ENCODE data around the gene RAI1.
"Not testable (repeated sequence)": the region's sequence is repeated elsewhere in the genome, so short reads cannot be mapped to it uniquely, and the experiment has no call there.

Gene RAI1

DNA sequence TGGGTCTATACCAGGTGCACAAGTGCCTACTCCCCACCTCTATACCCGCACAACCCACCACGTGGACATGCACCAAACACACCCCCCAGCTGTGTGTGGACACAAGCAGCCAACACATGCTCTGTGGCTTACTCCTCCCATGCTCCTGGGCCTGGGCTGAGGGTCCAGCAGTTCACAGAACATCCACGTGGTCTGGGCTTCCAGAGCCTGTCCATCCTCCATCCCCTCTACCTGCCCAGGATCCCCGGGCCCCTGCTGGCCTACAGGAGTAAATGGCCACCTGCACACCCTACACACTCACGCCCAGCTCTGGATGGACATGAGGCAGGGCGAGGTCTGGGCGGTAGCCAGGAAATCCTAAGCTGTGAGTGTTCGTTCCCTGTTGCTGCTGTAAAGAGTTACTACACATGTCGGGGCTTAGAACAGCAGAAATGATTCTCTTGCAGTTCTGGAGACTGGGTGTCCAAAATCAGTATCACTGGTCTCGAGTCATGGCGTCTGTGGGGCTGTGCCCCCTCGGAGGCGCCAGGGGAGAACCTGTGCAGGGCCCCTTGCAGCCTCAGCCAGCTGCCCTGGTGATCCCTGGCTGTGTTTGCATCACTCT, 15.0 kb upstream of the RAI1 start:
- DNase-seq, result no peak

DNA sequence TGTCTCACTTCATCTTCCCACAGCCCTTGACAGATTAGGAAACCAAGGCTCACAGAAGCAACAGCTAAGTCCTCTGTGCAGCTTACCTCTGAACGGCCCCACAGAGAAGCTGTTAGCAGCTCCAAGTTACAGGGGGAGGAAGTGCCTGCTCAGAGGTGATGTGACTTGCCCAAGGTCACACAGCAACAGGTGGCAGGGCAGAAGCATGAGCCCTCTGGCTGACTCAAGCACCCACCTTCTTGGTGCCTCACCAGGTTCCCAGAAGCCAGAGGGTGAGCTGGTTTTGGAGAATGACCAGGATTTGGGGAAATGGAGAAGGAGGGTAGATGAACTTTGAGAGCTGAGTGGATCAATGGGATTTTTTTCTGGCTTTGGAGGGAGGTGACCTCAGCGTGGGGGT, 14.0 kb upstream of the RAI1 start:
- no peak for DNase-seq

DNA sequence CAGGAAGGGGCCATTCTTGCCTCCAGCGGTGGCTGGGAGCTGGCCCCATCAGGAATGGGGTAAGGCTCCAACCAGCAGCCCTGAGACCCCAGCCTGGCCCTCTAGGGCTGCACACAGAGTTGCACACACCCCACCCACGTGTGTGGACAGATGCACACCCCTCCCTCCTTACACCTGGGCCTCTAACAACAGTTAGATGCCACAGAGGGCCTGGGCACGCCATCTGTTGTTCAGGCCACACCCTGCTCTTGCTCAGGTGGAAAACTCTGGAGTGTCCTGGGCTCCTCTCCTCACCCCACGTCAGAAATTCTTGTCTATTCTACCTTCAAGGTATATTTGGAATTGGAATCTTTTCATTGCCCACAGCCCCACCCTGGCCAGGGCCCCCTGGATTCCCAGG, 13.3 kb upstream of the RAI1 start:
- no peak for DNase-seq

DNA sequence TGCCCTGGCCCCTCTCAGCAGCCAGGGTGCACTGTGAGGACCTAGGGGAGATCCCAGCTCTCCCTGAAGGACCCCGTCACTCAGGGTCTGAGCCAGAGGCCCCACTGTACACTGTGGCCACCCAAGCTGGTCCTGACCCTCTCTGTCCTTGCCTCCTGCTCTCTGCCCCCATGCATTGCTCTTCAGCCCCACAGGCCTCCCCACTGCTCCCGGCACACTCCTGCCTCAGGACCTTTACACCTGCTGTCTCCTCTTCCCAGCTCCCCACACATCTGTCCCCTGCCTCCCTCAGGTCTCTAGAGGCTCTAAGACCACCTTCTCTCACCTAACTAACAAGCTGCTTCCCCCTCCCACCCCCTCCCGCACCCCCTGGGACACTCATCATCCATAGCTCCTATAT, 12.9 kb upstream of the RAI1 start:
- DNase-seq, result no peak

DNA sequence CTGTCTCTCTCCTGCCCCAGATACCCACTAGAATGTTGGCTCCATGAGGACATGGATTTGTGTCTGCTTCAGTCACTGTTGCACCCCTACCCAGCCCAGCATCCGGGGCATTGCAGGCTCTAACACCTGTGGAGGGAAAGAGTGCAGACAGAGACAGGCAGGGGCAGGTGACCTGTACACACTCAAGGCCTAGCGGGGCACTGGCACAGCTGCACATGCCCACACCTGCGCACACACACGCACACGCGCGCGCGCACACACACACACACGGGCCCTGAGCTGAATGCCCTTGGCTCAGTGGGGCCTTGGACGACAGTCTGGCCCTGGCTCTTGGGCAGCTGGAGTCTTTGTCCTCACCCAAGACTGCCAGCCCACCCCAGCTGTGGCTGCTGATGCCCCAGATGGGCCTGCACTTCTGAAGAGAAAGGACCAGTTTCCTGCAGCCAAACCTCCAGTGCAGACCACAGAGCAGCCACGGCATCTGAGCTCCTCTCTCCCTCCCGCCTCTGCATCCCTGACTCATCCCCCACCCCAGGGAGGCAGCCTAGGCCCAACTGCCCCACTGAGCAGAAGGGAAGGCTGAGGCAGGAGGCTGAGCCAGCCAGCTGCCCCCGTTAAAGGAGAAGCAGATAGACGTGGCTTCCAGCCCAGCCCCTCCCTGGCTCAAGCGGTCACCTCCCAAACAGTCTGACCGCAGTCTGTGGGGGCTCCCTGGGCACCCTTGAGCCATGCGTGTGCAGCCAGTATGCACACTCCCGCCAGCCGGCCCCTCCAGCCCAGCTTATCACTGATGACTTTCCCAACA, 12.3 kb upstream of the RAI1 start:
- DNase-seq, result no peak

DNA sequence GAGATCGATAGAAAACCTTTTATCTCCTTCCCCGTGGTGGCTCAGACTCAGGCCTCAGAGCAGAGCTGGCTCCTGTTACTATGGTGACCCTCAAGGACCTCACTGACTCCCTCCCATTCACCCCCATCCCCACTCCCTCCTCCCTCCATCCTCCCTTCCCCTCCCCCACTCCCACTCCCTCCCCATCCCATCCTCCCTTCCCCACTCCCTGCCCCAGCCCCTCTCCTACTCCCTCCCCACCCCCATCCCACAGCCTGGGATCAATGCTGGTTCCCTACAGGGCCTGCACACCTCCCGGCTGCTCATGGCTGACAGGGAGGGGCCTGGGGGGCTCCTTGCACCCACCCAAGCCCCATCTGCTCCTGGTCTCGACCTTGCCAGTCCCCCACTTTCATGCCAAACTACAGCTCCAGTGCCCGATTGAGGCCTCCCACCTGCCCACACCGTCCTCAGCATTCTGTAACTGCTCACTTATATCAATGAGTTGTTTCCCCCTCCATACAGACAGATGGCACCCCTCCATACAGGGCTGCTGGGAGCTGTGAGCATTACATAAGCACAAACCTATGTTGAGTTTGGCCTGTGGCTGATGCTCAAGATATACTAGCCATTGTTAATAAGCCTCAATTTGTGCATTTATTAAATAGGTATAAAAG, 11.6 kb upstream of the RAI1 start:
- no peak for DNase-seq

DNA sequence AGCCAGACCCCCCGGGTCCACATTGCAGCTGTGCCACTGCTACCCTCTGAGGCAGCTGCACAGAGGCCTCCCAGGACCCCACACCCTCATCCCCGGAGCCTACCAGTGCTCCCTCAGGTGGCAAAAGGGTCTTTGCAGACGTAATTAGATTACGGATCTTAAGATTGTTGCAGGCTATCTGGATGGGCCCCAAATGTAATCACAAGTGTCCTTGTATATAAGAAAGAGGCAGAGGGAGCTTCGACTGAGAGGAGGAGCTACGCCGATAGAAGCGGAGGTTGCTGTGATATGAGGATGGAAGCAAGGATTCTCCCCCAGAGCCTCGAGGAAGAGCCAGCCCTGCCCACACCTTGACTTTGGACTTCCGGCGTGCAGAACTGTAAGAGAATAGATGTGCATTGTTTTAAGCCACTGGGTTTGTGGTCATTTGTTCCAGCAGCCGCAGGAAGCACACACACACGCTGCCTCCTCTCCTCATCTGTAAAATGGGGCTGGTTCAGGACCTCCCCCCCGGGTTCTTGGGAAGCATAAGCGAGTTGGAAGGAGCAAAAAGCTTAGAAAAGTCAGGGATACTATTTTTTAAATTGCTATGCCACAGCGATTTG, 10.5 kb upstream of the RAI1 start:
- DNase-seq, result no peak

DNA sequence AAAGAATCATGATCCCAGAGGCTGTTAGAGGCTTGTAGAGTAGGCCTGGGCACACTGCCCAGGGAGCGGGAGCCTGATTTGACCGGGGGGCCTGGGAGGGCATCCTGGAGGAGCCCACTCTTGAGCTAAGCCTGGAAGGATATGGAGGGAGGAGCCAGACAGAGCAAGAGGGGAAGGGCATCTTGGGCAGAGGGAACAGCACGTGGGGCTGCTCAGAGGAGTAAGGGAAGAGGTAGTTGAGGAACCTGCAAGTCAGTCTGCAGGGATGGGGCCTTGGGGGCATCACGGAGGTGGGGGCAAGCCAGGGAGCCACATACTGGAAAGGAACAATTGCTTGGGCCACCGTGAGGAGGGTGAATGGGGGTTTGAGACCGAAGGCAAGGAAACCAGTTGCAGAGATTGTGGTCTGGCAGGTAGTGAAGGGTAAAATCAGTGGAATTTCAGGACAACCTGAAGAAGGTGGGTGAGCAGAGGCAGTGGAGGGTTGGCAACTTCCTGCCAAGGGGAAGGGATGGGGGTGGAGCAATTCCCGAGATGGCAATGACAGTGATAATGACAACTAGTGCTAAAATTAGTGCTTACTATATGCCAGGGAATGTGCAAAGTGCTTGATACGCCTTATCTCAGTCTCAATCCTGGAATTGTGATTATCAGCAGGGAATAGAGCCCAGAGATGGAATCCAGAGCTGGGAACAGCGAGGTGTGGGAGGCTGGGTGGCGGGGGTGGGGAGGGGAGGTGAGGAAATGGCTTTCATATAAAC, 9.7 kb upstream of the RAI1 start:
- no peak for DNase-seq

DNA sequence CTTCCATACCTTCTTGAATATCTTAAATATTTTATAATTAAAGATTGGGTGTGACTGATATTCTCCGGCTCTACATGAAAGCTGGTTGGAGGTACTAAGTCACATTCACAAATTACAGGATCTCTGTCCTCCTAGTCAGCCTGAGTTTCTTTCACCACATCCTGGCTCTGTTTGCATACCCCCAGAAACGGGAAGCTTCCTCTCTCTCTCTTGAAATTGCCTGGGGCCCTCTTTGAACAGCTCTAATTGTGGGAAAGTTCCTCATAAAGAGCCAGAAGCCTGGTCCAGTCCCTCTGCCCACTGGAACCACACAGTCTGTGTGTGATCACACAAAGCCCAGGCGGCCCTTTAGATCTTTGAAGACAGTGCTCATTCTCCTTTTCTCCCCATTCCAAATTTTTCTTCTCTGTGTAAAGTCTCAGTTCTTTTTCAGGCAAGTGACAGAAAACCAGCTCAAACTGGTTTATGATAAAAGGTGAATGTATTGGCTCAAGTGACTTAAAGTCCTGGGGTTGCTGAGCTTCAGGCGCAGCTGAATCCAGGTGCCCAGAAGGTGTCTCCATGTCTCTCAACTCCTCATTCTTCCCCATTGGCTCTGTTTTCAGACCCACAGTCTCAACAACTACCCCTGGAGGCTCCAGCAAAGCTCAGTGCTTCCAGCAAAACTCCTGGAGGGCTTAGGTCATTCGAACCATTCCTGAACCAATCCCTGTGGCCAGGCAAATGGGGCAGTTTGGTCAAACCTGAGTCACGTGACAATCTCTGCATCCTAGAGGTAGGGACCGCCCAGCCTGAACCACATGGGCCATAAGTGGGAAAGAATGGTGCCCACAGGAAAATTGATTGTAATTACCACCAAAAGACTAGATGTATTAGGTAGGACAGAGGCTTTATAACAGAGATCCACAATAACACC, 8.5 kb upstream of the RAI1 start:
- no peak for DNase-seq

DNA sequence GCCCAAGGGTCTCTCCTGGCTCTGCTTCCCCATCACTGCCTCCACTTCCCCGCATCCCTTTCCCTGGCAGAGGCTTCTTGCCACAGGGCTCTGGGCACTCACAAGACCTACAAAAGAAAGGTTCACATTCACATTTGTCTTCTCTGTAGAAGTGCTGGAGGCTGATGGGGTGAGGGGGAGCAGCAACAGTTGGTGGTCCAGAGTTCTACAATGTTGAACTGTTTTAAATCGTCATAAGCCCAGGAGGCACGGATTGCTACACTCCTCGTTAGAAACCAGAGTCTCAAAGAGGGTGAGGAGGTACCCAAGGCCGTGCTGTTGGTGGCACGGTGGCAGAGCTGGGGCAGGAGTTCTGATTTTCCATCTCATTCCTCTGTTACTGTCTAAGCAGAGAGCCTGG, 5.8 kb upstream of the RAI1 start:
- no peak for DNase-seq

DNA sequence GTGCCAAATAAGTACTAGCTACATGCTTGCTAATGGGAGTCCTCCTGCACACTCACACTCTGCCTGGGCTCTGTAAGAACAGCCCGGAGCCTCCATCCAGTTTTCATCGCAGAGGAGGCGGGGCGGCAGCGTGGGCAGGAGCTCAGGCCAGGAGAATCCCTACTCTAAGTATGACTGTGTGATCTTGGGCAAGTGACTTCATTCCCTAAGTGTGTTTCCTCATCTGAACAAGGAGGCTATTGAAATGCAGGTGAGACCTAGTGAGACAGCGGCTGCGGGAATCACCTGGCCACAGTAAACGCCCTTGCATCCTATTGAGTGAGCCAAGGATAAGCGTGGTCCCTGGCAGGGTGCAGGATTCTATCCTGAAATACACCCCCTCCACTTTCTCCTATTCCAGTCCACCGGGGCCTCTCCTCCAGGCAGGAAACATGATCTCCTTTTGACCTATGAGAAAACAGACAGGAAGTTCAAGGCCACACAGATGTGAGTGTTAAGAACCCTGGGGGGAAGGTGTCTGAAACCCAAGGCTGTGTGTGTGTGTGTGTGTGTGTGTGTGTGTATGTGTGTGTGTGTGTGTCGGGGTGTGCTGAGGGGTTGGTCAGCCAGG, 5.2 kb upstream of the RAI1 start:
- peak; percentile 38 for DNase-seq

DNA sequence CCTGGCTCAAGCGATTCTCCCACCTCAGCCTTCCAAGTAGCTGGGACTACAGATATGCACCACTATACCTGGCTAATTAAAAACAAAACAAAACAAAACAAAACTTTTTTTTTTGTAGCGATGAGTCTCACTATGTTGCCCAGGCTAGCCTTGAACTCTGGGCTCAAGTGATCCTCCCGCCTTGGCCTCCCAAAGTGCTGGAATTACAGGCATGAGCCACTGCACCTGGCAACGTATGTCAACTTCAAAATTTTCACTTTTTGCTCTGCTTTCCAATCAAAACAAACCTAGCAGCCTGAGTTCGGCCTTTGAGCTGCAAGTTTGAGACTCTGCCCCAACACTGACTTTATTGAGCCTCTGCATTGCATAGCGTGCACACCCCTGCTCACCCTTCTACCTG, 4.5 kb upstream of the RAI1 start:
- no peak for DNase-seq

DNA sequence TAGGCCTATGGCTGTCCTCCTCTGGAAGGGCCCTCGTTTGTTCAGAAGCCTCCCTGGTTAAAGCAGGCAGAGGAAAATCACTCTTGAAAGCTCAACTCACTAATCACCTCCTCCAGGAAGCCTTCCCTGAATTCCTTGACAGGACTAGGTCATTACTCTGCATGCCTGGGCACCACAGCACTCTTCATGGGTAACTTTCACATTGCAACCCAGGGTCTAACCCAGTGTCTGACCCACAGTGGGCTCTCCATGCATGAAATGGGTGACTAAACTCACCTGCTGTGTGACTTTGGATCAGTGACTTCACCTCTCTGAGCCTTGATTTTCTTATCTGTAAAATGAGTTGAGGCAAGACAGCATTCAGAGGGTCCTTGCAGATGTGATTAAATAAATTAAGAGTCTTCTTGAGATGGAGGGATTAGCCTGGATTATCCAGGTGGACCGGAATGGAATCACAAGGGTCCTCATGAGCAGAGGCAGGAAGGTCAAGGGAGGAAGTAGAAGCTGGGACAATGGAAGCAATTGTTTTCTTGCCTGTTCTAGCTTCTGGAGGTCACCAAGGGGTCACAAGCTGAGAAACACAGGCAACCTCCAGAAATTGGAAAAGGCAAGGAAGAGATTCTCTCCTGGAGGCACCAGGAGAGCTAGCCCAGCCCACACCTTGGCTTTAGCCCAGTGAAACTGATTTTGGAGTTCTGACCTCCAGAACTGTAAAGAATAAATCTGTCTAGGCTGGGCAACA, 3.8 kb upstream of the RAI1 start:
- no peak for DNase-seq

DNA sequence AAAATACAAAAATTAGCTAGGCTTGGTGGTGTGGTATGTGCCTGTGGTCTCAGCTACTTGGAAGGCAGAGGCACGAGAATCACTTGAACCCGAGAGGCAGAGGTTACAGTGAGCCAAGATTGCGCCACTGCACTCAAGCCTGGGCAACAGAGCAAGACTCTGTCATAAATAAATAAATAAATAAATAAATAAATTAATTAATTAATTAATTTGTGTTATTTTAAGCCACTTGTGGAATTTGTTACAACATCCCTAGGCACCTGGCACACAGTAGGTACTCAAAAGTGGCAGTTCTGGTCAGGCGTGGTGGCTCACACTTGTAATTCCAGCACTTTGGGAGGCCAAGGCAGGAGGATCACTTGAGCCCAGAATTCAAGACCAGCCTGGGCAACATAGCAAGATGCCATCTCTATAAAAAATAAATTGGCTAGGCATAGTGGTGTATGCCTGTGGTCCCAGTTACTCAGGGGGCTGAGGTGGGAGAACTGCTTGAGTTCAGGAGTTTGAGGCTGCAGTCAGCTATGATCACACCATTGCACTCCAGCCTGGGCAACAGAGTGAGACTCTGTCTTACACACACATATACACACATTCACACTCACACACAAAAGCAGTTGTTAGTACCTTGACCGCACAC, 3.1 kb upstream of the RAI1 start:
- DNase-seq, result not testable (repeated sequence)

DNA sequence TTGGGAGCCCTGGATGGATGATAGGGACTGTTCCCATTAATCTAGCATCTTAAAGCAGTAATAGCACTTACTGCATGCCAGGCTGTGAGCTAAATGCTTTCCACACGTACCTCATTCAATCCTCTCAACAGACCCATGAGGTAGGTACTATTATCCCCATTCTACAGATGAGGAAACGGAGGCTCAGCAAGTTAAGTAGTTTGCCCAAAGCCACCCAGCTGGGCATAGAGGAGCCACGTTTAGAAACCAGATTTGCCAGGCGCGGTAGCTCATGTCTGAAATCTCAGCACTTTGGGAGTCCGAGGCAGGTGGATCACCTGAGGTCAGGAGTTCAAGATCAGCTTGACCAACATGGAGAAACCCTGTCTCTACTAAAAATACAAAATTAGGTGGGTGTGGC, 2.0 kb upstream of the RAI1 start:
- DNase-seq, result no peak

DNA sequence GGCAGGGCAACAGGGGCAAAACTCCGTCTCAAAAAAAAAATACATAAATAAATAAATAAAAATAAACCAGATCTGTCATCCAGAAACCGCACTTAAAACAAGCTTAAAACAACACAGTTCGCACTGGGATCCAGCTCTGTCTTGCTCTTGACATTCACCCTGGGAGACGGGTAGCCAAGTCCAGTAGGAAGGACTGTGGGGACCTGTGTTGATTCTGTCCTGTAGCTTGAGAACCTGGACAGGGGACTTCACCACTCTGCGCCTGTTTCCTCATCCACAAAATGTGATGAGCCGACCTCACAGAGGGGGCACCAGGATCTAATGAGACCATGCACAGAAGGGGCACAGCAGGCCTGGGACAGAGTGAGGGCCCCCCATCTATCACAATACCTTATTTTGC, 1.5 kb upstream of the RAI1 start:
- DNase-seq, result no peak

DNA sequence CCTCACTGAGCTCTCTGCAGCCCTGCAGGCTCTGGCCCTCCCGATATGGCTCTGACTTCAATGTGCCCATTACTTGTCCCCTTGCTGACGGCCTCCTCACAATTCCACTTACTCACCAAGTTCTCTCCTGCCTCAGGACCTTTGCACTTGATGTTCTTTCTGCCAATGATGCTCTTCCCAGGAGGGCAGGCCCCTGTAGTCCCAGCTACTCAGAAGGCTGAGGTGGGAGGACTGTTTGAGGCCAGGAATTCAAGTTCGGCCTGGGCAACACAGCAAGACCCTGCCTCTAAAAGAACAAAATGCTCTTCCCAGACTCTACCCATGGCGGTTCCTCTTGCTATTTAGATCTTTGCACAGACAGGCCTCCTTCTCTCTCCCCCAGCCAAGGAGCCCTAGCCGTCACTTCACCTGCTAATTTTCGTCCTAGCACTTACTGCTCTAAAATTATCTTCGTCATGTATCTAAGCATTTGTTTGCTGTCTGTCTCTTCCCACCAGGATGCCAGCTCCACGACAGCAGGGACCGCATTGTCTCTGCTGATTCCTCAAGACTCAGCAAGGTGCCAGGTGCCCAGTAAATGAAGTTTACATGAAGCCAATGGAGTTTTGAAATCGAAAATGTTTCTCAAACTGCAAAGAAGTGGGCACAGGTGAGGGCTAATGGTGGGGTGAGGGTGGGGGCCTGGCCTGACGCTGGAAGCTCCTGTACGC, 626 bp upstream of the RAI1 start:
- DNase-seq, result no peak

DNA sequence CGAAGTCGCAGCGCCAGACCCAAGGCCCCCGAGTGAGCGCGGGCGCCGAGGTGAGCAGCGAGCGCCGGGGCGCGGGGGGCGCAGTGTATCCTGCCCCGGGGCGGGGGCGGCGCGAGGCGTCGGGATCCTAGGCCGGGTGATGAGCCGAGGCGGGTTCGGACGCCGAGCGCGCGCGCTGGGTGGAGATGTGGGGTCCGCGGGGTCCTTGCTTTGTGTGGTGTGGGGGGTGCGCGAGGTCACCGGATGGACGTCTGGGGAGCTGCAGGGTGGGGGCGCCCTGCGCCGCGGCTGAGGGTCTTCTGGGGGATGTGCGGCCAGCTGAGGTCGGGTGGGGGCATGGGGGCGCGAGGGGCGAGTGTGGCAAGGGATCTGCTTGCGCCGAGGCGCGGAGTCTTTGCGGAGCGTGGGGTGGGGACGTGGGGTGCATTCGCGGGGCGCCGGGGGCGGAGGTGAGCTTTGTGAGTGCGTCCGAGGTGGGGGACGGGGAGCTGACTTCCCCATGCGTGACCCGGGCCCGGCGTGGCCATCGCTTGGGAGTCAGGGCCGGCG, 560 bp downstream of the RAI1 start:
- DNase-seq, result peak; percentile 40

DNA sequence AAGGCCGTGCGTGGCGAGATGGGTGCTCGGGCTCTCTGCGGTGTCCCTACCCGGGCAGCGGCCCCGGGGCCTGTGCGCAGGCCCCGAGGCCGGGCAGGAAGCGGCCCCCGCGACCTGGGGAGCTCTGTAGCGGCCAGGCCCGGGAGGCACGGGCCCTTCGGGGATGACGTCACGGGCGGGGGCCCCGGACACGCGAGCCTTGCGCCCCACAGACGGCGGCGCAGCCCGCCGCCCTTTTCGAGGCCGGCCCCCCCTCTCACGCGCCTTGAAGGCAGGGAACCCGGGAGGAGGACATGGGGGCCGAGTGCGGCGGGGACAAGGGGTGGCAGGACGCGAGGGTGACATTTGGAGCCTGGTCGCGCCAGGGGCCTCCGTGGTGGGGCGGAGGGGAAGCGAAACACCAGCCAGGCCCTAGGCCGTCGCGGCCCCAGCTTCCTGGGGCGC, 1.1 kb downstream of the RAI1 start:
- DNase-seq, result peak; percentile 63
